GM12878 (cell line): ENCODE measurements around the gene LTB4R2. TPM values are rescaled to one million over a fixed set of nuclear protein-coding genes. Genes with fewer than 3 reads are reported as not detected.

Source experiments
- ATAC-seq: fragments of 200-7000 bp; cut with Tn5 transposase; 3 replicates; pipeline ENCODE4 v1.9.1; 2020; ENCODE audit warnings: mild to moderate bottlenecking, moderate library complexity
- BruUV-seq: library from RNA; stranded (reverse); fragments of 400-500 nt; replicated peaks from 2 replicates; lab custom pipeline; 2021; lab: Mats Ljungman, UMichigan
- CTCF ChIA-PET: fragments of 300-600 bp; sonication (Branson Sonifier 250); formaldehyde crosslinking; extraction: SDS; loops from one replicate; lab custom pipeline; 2021; ENCODE audit warnings: inconsistent platforms; lab: Yijun Ruan, JAX
- POLR2A ChIA-PET: fragments of 350-600 bp; formaldehyde crosslinking; extraction: SDS; loops from one replicate; lab custom pipeline; 2021; ENCODE audit warnings: inconsistent platforms; lab: Charles Lee
- RAD21 ChIA-PET: fragments of 300-600 bp; sonication (Branson Sonifier 250); formaldehyde crosslinking; loops from one replicate; lab custom pipeline; 2023; ENCODE audit warnings: antibody characterized with exemption; ENCODE audit not compliant: unreplicated experiment; lab: Charles Lee
- SMC1A ChIA-PET: fragments of 300-600 bp; sonication (Branson Sonifier 250); formaldehyde crosslinking; loops from one replicate; lab custom pipeline; 2023; ENCODE audit not compliant: unreplicated experiment, uncharacterized antibody; lab: Charles Lee
- DNase-seq: peaks from one replicate; pipeline ENCODE4 v3.0.0-alpha.2; 2011; ENCODE audit warnings: low read depth, low spot score
- FAIRE-seq: peaks from 3 replicates; lab custom pipeline; 2011; peaks lifted over from hg19 to GRCh38; lab: Jason Lieb, UNC
- H2AFZ ChIP-seq: 2 replicates; pipeline ENCODE4 v1.6.0; 2011; ENCODE audit warnings: low read depth, low read length, control low read depth; ENCODE audit not compliant: control insufficient read depth
- H3K27ac ChIP-seq: 2 replicates; pipeline ENCODE4 v1.5.1; 2011; ENCODE audit warnings: control low read depth; ENCODE audit not compliant: control insufficient read depth, insufficient read depth
- H3K27me3 ChIP-seq, 2 experiments: replicated peaks in 1 of 2; 2 replicates each; pipeline versions ENCODE4 v1.6.0 to v1.6.1; 2011; ENCODE audit warnings: low read length in 1 of 2; ENCODE audit not compliant: control insufficient read depth in 2 of 2, insufficient read depth in 2 of 2
- H3K36me3 ChIP-seq, 2 experiments: 2 replicates each; pipeline ENCODE4 v1.5.1; 2011; ENCODE audit warnings: low read length in 1 of 2; ENCODE audit not compliant: control insufficient read depth in 2 of 2, insufficient read depth in 2 of 2
- H3K4me1 ChIP-seq: 2 replicates; pipeline ENCODE4 v1.6.1; 2011; ENCODE audit warnings: mild to moderate bottlenecking, low read length, moderate library complexity, mixed read lengths; ENCODE audit not compliant: control insufficient read depth, insufficient read depth
- H3K4me2 ChIP-seq: 2 replicates; pipeline ENCODE4 v1.6.0; 2011; ENCODE audit warnings: control low read depth; ENCODE audit not compliant: control insufficient read depth, insufficient read depth
- H3K4me3 ChIP-seq: fragments of 200-600 bp; sonication (generic); 2 replicates; pipeline ENCODE4 v1.5.1; 2016
- H3K79me2 ChIP-seq: 2 replicates; pipeline ENCODE4 v1.6.0; 2011; ENCODE audit warnings: low read length; ENCODE audit not compliant: control insufficient read depth, insufficient read depth
- H3K9ac ChIP-seq: 2 replicates; pipeline ENCODE4 v1.8.0; 2011; ENCODE audit warnings: low read length, control low read depth, mixed read lengths; ENCODE audit not compliant: control insufficient read depth, insufficient read depth
- H3K9me3 ChIP-seq: replicated peaks from 3 replicates; pipeline ENCODE4 v1.5.1; 2011; ENCODE audit warnings: mild to moderate bottlenecking, low read length; ENCODE audit not compliant: control insufficient read depth, insufficient read depth
- H4K20me1 ChIP-seq: 2 replicates; pipeline ENCODE4 v1.6.0; 2011; ENCODE audit not compliant: control insufficient read depth, insufficient read depth
- HCFC1 ChIP-seq: fragments of 150-350 bp; IDR thresholded peaks from 2 replicates; pipeline ENCODE4 v1.6.1; 2014; ENCODE audit warnings: low read length
- HDGF ChIP-seq: fragments of 450-650 bp; IDR thresholded peaks from 2 replicates; pipeline ENCODE4 v1.6.1; 2016; ENCODE audit warnings: antibody characterized with exemption
- KAT2A ChIP-seq: conservative IDR thresholded peaks from 2 replicates; pipeline ENCODE4 v1.6.1; 2011; ENCODE audit warnings: low read depth, low read length; ENCODE audit not compliant: control insufficient read depth
- NFYB ChIP-seq: IDR thresholded peaks from 2 replicates; pipeline ENCODE4 v1.6.1; 2011; ENCODE audit warnings: low read depth, mild to moderate bottlenecking, low read length, improper control_type of control experiment, moderate library complexity; ENCODE audit not compliant: insufficient read depth
- RELA ChIP-seq: fragments of 450-650 bp; IDR thresholded peaks from 2 replicates; pipeline ENCODE4 v1.8.0; 2014; ENCODE audit warnings: borderline replicate concordance; ENCODE audit not compliant: partially characterized antibody
- ZNF24 ChIP-seq: fragments of 450-650 bp; IDR thresholded peaks from 2 replicates; pipeline ENCODE4 v1.6.1; 2017; ENCODE audit warnings: antibody characterized with exemption, mild to moderate bottlenecking
- ZNF622 ChIP-seq: fragments of 450-650 bp; IDR thresholded peaks from 2 replicates; pipeline ENCODE4 v1.6.1; 2017; ENCODE audit warnings: mild to moderate bottlenecking, inconsistent platforms
- WGBS: methylation state at CpG from one replicate; pipeline ENCODE4 v1.1.6; 2016; ENCODE audit warnings: low lambda C conversion rate; ENCODE audit not compliant: insufficient replicate concordance, insufficient coverage; ENCODE audit errors: missing lambda C conversion rate; 5-methylcytosine and 5-hydroxymethylcytosine counted together
- in situ Hi-C: fragments of 300-500 bp; cut with MboI; formaldehyde crosslinking; loops from 9 replicates; pipeline ENCODE4 v1.14.3; 2018; ENCODE audit warnings: mixed read lengths
- intact Hi-C: fragments of 100-400 bp; cut with micrococcal nuclease; formaldehyde crosslinking; loops from one replicate; pipeline ENCODE4 v1.14.2; 2022; ENCODE audit not compliant: unreplicated experiment
- polyA plus RNA-seq, 11 experiments: library from polyadenylated mRNA; depleted of rRNA in 4 of 11; unstranded in 6 of 11; stranded (reverse) in 5 of 11; fragments of >200 nt; fragmentation: Nextera tagmentation in 4 of 11; fragmentation: Illumina TruSeq in 1 of 11; extraction: Ambion mirVana in 4 of 11; extraction: Trizol in 1 of 11; gene quantifications; 1 replicate in 1 of 11; 2 replicates in 10 of 11; pipeline versions ENCODE4 v1.2.1 to v1.2.3, GENCODE V29; 2011 to 2016; ENCODE audit warnings: inconsistent platforms in 2 of 11, missing spikeins in 2 of 11, low read depth in 1 of 11
- total RNA-seq, 4 experiments: library from RNA; depleted of rRNA in 3 of 4; stranded (reverse); fragments of >200 nt in 3 of 4; fragmentation: Illumina TruSeq in 1 of 4; extraction: Trizol in 1 of 4; gene quantifications; 2 replicates each; pipeline versions ENCODE4 v1.2.1 to v1.2.3, GENCODE V29; 2013 to 2021
- TF ChIP-seq, protein P1 (sequence below): fragments of 150-350 bp; IDR thresholded peaks from 2 replicates; pipeline ENCODE4 v1.6.1; 2014; ENCODE audit warnings: mild to moderate bottlenecking, low read depth, low read length
- TF ChIP-seq, protein P2 (sequence below): fragments of 450-650 bp; IDR thresholded peaks from 2 replicates; pipeline ENCODE4 v1.6.1; 2017; ENCODE audit warnings: low read depth, mild to moderate bottlenecking, moderate library complexity
- TF ChIP-seq, protein P3 (sequence below): fragments of 450-650 bp; formaldehyde crosslinking; IDR thresholded peaks from 2 replicates; pipeline ENCODE4 v1.4.0; 2020; ENCODE audit warnings: mild to moderate bottlenecking, moderate library complexity

Gene LTB4R2
- total and polyA plus RNA-seq, 10 of the 15 experiments (the other 5 are each of a cell fraction or from before 2014, with no cell fraction given): 0.06 to 16.0 (median 2.6) TPM

DNA sequence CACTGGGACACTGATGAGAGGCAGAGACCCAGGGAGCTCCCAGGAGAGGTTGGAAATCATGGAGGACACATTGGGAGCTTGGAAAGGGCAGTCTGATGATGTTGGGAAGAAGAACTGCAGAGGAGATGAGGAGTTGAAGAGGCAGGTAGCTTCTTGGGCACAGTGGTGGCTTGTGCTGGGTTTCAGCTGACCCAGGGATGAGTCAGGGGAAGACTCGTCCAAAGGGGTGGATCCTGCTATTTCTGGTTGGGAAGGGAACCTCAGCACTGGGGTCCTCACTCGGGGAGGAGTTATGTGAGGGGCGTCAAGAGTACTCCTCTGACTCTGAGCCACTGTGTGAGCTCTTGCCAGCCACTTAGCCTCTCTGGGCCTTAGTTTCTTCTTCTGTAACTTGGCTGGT, 13.4 kb downstream of the LTB4R2 start:
- TF ChIP-seq, protein P1, sequence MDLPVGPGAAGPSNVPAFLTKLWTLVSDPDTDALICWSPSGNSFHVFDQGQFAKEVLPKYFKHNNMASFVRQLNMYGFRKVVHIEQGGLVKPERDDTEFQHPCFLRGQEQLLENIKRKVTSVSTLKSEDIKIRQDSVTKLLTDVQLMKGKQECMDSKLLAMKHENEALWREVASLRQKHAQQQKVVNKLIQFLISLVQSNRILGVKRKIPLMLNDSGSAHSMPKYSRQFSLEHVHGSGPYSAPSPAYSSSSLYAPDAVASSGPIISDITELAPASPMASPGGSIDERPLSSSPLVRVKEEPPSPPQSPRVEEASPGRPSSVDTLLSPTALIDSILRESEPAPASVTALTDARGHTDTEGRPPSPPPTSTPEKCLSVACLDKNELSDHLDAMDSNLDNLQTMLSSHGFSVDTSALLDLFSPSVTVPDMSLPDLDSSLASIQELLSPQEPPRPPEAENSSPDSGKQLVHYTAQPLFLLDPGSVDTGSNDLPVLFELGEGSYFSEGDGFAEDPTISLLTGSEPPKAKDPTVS: no peak
- no peak for TF ChIP-seq NFYB
- TF ChIP-seq KAT2A: no peak
- Histone ChIP-seq H2AFZ (no peak overlapping the region), H3K9ac (no peak overlapping the region), H3K27me3 (no peaks in the 10 kb centered on the region), H3K27ac (no peak overlapping the region), H3K79me2 (no peaks in the 10 kb centered on the region), H4K20me1 (no peaks in the 10 kb centered on the region), H3K9me3 (no peaks in the 10 kb centered on the region), H3K4me3 (no peak overlapping the region), H3K4me2 (no peak overlapping the region), H3K4me1 (no peaks in the 10 kb centered on the region), H3K36me3 (no peaks in the 10 kb centered on the region)
- POLR2A ChIA-PET: interaction anchor here (1.5 kb wide), 1 partner anchor 9 kb away, joined by 4 read pairs; no protein-coding TSS in a partner anchor
- CTCF ChIA-PET: interaction anchor here (1.7 to 3.3 kb wide), 3 partner anchors 10 to 108 kb away, joined by 7 to 19 read pairs (median 8); partner anchors contain the start of gene CIDEB
- intact Hi-C loops: no loop called here
- no peak for ATAC-seq
- in situ Hi-C loops: no loop called here
- no TSS peak for BruUV-seq
- FAIRE-seq: no peak
- RAD21 ChIA-PET: no interaction called here
- 0% methylated on average over 3 of the region's 3 CpGs for WGBS
- SMC1A ChIA-PET: interaction anchor here (1.0 kb wide), 1 partner anchor 16 kb away, joined by 3 read pairs; the partner anchor contains the start of gene RIPK3
- no peak for DNase-seq

DNA sequence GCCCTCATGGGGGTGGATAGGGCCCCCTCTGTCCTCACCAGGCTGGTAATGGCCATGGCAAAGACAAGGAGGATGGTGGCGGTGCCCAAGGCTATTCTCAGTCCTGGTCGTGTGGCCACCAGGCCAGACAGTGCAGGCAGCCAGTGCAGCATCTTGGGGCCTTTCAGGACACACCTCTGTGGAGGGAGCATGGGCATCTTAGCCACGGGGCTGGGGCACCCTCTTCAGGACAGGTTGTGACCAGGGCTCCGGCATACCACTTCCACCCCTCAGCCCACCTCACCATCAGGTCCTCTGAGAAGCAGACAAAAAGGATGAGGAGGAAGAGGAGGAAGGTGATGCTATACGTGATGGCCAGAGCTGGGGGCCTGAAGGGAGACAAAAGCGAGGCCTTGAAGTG, 14.1 kb downstream of the LTB4R2 start:
- no peaks in the 10 kb centered on the region for H3K9me3 ChIP-seq
- ChIA-PET RAD21 (interaction anchor here (1.6 kb wide), 1 partner anchor 108 kb away, joined by 6 read pairs; no protein-coding TSS in a partner anchor), CTCF (interaction anchor here (1.4 to 3.3 kb wide), 4 partner anchors 9 to 113 kb away, joined by 4 to 19 read pairs (median 10); no protein-coding TSS in a partner anchor), POLR2A (no interaction called here), SMC1A (no interaction called here)
- H3K9ac ChIP-seq: no peak overlapping the region
- no peaks in the 10 kb centered on the region for H3K27me3 ChIP-seq
- DNase-seq (no peak), ATAC-seq (0 out of 3 replicates have a peak, but pooled peaks have one; percentile 22), FAIRE-seq (no peak)
- H3K79me2 ChIP-seq: no peaks in the 10 kb centered on the region
- H3K4me1 ChIP-seq: no peaks in the 10 kb centered on the region
- 15% methylated on average over 6 of the region's 6 CpGs for WGBS
- H2AFZ ChIP-seq: no peak overlapping the region
- H3K4me3 ChIP-seq: no peak overlapping the region
- no peak overlapping the region for H3K27ac ChIP-seq
- no peak overlapping the region for H3K4me2 ChIP-seq
- H3K36me3 ChIP-seq: no peaks in the 10 kb centered on the region
- no peaks in the 10 kb centered on the region for H4K20me1 ChIP-seq
- no TSS peak for BruUV-seq
- in situ Hi-C loops (no loop called here), intact Hi-C loops (no loop called here)
- TF ChIP-seq ZNF622: no peak
- no peak for TF ChIP-seq HDGF
- TF ChIP-seq NFYB: no peak
- no peak for TF ChIP-seq RELA
- TF ChIP-seq, protein P2, sequence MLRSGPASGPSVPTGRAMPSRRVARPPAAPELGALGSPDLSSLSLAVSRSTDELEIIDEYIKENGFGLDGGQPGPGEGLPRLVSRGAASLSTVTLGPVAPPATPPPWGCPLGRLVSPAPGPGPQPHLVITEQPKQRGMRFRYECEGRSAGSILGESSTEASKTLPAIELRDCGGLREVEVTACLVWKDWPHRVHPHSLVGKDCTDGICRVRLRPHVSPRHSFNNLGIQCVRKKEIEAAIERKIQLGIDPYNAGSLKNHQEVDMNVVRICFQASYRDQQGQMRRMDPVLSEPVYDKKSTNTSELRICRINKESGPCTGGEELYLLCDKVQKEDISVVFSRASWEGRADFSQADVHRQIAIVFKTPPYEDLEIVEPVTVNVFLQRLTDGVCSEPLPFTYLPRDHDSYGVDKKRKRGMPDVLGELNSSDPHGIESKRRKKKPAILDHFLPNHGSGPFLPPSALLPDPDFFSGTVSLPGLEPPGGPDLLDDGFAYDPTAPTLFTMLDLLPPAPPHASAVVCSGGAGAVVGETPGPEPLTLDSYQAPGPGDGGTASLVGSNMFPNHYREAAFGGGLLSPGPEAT: no peak
- TF ChIP-seq, protein P3, sequence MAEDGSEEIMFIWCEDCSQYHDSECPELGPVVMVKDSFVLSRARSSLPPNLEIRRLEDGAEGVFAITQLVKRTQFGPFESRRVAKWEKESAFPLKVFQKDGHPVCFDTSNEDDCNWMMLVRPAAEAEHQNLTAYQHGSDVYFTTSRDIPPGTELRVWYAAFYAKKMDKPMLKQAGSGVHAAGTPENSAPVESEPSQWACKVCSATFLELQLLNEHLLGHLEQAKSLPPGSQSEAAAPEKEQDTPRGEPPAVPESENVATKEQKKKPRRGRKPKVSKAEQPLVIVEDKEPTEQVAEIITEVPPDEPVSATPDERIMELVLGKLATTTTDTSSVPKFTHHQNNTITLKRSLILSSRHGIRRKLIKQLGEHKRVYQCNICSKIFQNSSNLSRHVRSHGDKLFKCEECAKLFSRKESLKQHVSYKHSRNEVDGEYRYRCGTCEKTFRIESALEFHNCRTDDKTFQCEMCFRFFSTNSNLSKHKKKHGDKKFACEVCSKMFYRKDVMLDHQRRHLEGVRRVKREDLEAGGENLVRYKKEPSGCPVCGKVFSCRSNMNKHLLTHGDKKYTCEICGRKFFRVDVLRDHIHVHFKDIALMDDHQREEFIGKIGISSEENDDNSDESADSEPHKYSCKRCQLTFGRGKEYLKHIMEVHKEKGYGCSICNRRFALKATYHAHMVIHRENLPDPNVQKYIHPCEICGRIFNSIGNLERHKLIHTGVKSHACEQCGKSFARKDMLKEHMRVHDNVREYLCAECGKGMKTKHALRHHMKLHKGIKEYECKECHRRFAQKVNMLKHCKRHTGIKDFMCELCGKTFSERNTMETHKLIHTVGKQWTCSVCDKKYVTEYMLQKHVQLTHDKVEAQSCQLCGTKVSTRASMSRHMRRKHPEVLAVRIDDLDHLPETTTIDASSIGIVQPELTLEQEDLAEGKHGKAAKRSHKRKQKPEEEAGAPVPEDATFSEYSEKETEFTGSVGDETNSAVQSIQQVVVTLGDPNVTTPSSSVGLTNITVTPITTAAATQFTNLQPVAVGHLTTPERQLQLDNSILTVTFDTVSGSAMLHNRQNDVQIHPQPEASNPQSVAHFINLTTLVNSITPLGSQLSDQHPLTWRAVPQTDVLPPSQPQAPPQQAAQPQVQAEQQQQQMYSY (CRISPR knock-in tag): no peak
- no peak for TF ChIP-seq HCFC1
- TF ChIP-seq ZNF24: no peak
